Activated T-helper 1 cell treated with anti-CD3 and anti-CD28 coated beads, Interleukin-12 subunit alpha, Interleukin-12 subunit beta, Interleukin-2, Interleukin-4 antibody, amounts not matched to agents 30 ng/mL and 10 ng/mL and 1 ng/mL, durations not matched to agents 14 hours and 24 hours and 36 hours (primary cell): Measurements from ENCODE around the gene COL2A1. TPM values are rescaled to one million over a fixed set of nuclear protein-coding genes. Genes with fewer than 3 reads are reported as not detected.

ENCODE experiments used
- DNase-seq: peaks from one replicate; pipeline ENCODE4 v3.0.0; 2021; ENCODE audit warnings: low spot score
- H3K27ac Mint-ChIP-seq: one replicate; pipeline ENCODE4 v1.8.0; 2021; ENCODE audit warnings: mild to moderate bottlenecking, mixed read lengths
- H3K27me3 Mint-ChIP-seq: one replicate; pipeline ENCODE4 v1.8.0; 2022; ENCODE audit warnings: mild to moderate bottlenecking, moderate library complexity, mixed read lengths; ENCODE audit not compliant: insufficient read depth
- H3K36me3 Mint-ChIP-seq: one replicate; pipeline ENCODE4 v1.8.0; 2021; ENCODE audit warnings: low read depth, mixed read lengths
- H3K4me1 Mint-ChIP-seq: one replicate; pipeline ENCODE4 v1.8.0; 2021; ENCODE audit warnings: low read depth, mixed read lengths
- H3K4me3 Mint-ChIP-seq: one replicate; pipeline ENCODE4 v1.8.0; 2021; ENCODE audit warnings: mild to moderate bottlenecking, moderate library complexity, mixed read lengths
- H3K9me3 Mint-ChIP-seq: one replicate; pipeline ENCODE4 v1.8.0; 2021; ENCODE audit warnings: mixed read lengths
- intact Hi-C: fragments of 100-400 bp; cut with micrococcal nuclease; formaldehyde crosslinking; loops from one replicate; pipeline ENCODE4 v1.15.1; 2024
- total RNA-seq: library from RNA; stranded (reverse); gene quantifications from 2 replicates; pipeline ENCODE4 v1.2.3, GENCODE V29; 2022

The COL2A1 gene
- total RNA-seq, 1 donor from 2014 or later, result 0.08 TPM

DNA sequence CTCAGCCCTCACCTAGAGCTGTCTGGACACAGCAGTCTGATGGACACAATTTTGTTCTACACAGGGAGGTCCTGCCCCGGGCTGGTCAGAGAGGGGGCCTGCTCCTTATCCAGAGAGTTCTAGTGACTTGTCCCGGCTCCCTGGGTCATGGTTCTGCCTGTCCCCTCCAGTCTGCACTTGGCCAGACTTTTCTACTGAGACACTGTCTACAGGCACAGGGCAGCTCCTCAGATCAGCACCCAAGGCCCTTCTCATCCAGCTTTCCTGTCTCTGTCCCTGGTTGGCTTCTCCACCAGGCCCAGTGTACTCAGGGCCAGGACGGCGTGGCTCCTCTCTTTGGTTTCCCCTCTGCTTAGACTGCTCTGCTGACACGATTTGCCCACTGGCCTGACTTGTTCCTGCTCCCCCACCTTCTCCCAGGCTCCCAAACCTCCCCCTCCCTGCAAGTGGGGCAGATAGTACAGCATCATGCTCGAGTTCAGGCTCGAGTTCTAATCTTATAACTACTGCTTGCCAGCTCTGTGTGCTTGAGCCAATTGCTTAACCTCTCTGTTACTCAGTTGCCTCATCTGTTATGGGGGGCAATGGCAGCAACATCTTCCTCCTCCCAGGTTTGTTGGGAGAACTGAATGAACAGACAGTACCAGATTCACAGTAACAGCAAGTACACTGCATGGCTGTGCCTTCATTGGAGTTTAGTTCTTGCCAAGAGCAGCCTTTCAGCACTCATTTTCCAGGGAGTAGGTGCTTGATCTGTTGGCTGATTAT is 22.0 kb upstream of the COL2A1 start:
- H3K27ac Mint-ChIP-seq, result no peak overlapping the region
- H3K9me3 Mint-ChIP-seq, result no peaks in the 10 kb centered on the region
- H3K27me3 Mint-ChIP-seq, result peaks cover 21% of the 10 kb centered on the region
- H3K4me1 Mint-ChIP-seq, result no peaks in the 10 kb centered on the region
- no peak for DNase-seq
- no peak overlapping the region for H3K4me3 Mint-ChIP-seq
- intact Hi-C loops, result no loop called here
- H3K36me3 Mint-ChIP-seq, result no peaks in the 10 kb centered on the region

DNA sequence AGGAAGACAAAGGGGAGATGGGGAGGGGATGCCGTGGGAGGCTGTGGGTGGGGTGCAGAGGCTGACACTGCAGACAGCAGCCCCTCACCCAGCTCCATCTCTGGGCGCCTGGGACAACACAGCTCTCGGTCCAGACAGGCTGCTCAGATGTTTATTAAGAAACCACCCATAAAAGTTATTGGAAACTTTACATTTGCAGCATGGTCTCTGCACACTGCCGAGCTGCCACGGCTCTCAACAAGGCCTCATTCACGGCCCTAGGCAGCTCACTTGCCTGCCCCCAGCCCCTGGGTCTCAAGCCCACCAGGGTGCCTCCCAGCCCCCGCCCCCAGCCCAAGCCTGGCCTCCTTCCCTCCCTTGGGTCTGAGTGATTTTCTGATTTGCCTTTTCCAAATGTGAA is 21.0 kb upstream of the COL2A1 start:
- DNase-seq, result no peak
- Mint-ChIP-seq H3K4me1 (no peaks in the 10 kb centered on the region), H3K27ac (no peak overlapping the region), H3K4me3 (no peak overlapping the region), H3K36me3 (no peaks in the 10 kb centered on the region), H3K27me3 (peaks cover 23% of the 10 kb centered on the region), H3K9me3 (no peaks in the 10 kb centered on the region)
- intact Hi-C loops, result no loop called here

DNA sequence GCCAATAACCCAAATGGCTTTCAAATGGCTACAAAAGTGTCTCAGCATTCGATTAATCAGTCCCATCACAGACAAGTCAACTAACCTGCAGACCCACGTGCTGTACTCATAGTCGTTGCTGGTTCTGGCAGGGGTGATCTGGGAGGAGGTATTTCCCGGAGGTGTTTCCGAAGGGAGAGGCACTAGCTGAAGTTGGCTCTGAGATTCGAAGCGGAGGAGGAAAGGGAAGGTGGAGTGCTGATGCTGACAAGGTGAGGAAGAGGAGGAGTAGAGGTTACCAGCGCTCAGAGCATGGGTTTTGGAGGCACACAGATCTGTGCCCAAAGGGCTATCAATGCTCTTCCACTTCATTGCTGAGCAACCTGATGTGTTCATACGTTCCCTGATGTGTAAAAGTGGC is 20.5 kb upstream of the COL2A1 start:
- Mint-ChIP-seq H3K27me3 (peaks cover 20% of the 10 kb centered on the region), H3K4me3 (no peak overlapping the region), H3K27ac (no peak overlapping the region), H3K4me1 (no peaks in the 10 kb centered on the region), H3K9me3 (no peaks in the 10 kb centered on the region), H3K36me3 (no peaks in the 10 kb centered on the region)
- intact Hi-C loops, result no loop called here
- no peak for DNase-seq

DNA sequence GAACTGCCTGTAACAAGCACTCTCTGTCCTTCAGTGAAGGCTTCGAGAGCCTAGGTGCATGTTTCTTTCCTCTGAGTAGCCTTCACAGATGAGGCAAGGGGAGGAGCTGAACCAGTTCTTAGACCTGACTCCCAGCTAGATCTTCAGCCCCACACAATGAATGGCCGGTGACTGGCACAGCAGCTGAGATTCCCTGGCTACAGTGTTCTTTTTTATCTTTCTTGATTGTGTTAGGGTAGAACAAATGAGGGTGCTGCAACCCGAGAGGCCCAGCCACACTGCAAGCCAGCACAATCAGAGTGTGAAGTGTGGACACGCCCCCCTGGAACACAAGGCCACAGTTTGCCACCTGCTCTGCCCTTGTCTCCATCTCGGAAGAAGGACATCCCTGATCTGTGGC is 19.1 kb upstream of the COL2A1 start:
- no peaks in the 10 kb centered on the region for H3K9me3 Mint-ChIP-seq
- peaks cover 28% of the 10 kb centered on the region for H3K27me3 Mint-ChIP-seq
- H3K4me3 Mint-ChIP-seq, result no peak overlapping the region
- no peak overlapping the region for H3K27ac Mint-ChIP-seq
- H3K36me3 Mint-ChIP-seq, result no peaks in the 10 kb centered on the region
- intact Hi-C loops, result no loop called here
- no peaks in the 10 kb centered on the region for H3K4me1 Mint-ChIP-seq
- DNase-seq, result no peak

DNA sequence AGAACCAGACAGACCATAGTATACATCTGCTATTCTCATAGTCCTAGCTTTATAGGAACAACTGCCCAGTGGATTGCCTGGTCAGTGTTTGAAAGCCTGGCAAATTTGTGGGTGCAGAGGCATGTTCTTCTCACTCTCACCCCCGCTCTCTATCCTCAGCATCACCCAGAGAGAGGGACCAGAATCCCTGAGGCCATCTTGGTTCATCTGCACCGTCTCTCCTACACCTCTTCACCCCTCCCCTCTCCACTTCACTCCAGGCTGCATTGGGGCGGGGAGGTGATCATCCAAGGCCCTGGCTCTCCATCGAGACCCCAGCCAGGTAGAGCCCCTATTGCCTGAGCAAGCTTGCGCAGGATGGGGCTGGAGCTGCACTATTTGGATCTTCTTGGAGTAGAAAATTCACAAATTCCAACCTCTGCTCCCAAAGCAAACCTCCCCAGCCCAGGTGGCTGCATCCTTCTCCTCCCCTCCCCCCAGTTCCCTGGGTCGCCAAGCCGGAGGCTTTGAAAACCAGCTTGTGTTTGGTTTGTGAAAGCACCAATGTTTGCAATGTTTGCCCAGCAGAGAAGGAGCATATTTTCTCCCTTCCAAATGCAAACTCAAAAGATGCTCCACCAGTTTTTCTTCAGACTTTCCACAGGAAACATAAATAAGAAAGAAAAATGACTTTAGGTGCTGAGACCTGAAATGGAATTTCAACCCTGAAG is 18.6 kb upstream of the COL2A1 start:
- Mint-ChIP-seq H3K4me3 (no peak overlapping the region), H3K27me3 (peaks cover 30% of the 10 kb centered on the region), H3K4me1 (no peaks in the 10 kb centered on the region), H3K9me3 (no peaks in the 10 kb centered on the region), H3K36me3 (no peaks in the 10 kb centered on the region), H3K27ac (no peak overlapping the region)
- no peak for DNase-seq
- intact Hi-C loops, result no loop called here

DNA sequence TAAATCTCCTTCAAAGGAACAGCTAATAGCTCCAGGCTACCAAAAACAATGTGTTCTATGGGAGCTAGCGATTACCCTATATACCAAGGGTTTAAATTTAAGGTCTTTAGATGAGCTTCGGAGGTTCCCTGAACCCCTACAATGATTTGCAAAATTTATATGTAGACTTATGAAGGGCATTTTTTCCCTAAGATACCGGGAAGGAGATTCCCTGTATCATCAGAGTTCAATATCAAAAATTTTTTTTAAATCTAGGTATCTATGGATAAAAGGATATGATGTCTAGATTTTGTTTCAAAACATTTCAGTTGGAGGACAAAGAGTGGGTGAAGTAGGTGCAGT is 17.9 kb upstream of the COL2A1 start:
- DNase-seq, result no peak
- Mint-ChIP-seq H3K4me3 (no peak overlapping the region), H3K9me3 (no peaks in the 10 kb centered on the region), H3K27ac (no peak overlapping the region), H3K36me3 (no peaks in the 10 kb centered on the region), H3K4me1 (no peaks in the 10 kb centered on the region), H3K27me3 (peaks cover 30% of the 10 kb centered on the region)
- intact Hi-C loops, result no loop called here

DNA sequence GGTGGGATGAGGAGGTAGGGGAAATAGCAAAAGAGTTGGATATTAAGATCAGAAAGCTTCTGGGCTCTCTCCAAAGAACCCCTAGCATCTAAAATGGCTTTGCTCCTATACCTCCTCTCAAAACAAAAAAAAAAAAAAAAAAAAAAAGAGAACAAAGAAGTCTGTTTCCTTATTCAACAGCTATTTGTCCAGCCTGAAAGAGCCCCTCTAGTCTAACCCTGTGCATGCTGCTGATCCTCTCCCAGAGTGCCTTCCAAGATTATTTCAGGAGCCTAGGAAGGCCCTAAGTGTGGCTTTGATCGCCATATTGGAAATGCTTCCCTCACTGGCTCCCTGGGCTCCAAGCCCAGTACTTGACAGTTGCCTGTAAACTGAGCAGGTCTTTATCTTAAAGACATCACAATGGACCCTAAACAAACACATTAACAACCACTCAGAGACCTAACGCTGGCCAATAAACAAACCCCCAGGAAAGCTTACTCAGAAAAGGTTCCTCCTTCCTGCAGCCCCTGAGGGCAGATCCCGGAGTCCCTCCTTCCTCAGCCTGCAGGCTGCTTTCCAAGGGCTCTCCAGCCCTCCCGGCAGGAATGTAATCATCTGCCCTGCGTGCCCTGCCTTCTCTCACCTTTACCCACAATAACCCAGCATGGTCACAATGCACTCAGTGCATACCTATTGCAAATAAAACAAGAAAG is 17.4 kb upstream of the COL2A1 start:
- no peak for DNase-seq
- H3K27me3 Mint-ChIP-seq, result peaks cover 34% of the 10 kb centered on the region
- no peaks in the 10 kb centered on the region for H3K9me3 Mint-ChIP-seq
- no peak overlapping the region for H3K27ac Mint-ChIP-seq
- no peaks in the 10 kb centered on the region for H3K4me1 Mint-ChIP-seq
- no peaks in the 10 kb centered on the region for H3K36me3 Mint-ChIP-seq
- intact Hi-C loops, result no loop called here
- H3K4me3 Mint-ChIP-seq, result no peak overlapping the region

DNA sequence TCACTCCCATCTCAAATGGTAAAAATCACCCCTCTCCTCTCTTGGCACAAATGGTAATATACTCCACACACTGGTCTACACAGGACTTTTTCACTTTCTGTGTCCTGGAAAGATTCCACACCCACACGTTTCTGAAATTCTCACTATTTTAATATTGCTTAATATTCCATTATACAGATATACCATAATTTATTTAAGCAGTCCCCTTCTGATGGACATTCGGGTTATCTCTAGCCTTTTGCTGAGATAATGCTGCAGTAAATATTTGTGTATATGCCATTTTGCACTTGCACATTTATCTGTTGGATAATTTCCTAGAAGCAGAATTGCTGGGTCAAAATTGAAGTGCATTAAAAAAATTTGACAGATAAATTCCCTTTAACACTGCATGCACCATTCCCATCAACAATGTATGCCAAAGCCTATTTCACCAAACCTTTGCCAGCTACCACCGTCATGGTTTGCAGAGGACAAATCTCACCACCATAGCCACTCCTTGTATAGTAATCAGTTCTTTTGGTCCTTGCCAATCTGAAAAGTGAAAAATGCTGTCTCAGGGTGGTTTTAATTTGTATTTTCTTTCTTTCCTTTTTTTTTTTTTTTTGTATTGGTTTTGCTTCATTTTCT is 15.5 kb upstream of the COL2A1 start:
- Mint-ChIP-seq H3K4me1 (no peaks in the 10 kb centered on the region), H3K9me3 (no peaks in the 10 kb centered on the region), H3K36me3 (no peaks in the 10 kb centered on the region), H3K4me3 (no peak overlapping the region), H3K27ac (no peak overlapping the region), H3K27me3 (peaks cover 35% of the 10 kb centered on the region)
- no peak for DNase-seq
- intact Hi-C loops, result no loop called here

DNA sequence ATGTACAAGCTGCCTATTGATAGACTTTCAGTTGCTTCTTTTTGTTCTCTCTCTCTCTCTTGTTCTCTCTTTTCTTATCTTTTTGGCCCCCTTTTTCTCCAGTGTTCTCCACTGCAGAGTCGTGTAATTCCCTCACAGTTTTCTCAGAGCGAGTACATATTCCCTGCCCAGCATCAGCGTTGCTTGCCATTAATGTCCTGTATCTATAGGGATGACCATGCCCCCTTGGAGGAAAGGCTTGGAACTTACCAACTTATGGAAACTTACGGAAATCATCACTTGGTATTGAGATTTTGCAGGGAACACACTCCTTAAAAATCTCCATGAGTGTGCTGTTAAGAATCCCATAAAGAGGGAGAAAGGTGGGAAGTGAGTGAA is 14.3 kb upstream of the COL2A1 start:
- intact Hi-C loops, result no loop called here
- Mint-ChIP-seq H3K27ac (no peak overlapping the region), H3K4me1 (no peaks in the 10 kb centered on the region), H3K36me3 (no peaks in the 10 kb centered on the region), H3K27me3 (peaks cover 36% of the 10 kb centered on the region), H3K4me3 (no peak overlapping the region), H3K9me3 (no peaks in the 10 kb centered on the region)
- no peak for DNase-seq

DNA sequence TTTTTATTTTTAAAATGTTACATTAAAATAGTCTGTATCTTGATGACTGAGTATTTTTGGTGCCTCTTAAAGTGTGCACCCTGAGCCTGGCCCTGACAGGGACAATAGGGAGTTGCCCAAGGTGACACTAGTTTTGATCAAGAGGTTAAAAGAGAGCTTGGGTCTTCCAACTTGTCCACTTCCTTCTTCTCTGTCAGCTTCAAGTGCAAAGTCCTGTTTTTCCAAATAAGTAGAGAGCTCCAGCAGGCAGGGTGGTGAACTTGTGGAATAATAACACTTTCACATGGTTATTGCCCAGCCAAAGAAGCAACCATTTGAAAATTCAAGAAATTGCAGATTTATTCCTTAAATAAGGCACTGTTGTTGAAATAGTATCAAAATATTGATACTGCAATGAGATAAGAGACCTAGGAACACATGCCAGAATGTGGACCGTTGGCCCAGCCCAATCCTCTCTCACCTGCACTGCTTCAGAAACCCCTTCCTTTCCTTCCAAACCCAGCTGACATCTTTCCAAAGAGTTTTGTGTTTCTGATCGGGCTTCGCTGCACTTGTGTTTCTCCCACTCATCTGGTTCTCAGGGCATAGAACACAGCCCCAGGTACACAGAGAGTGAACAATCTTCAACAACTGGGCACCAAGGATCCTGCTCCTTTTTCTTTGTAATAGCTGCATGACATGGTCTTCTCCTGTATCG is 13.8 kb upstream of the COL2A1 start:
- no peak overlapping the region for H3K27ac Mint-ChIP-seq
- H3K36me3 Mint-ChIP-seq, result no peaks in the 10 kb centered on the region
- no peak overlapping the region for H3K4me3 Mint-ChIP-seq
- intact Hi-C loops, result no loop called here
- peaks cover 36% of the 10 kb centered on the region for H3K27me3 Mint-ChIP-seq
- no peaks in the 10 kb centered on the region for H3K9me3 Mint-ChIP-seq
- no peak for DNase-seq
- no peaks in the 10 kb centered on the region for H3K4me1 Mint-ChIP-seq

DNA sequence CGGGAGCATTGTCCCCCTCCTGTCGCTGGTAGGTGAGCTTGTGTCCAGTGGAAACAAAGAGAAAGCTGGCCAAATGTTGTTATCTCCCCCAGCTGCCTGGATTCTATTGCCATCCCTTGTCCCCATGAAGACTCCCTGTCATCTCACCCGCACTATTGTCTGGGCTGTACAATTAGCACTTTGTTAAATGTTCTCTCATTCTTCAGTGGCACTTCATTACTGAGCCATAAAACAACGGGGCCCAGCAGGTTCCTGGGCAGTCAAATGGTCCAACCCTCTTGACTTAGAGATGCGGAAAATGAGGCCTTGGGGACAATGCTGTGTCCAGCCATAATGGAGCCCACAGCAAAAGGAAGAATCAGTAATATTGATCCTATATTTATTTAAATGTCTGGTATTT is 13.2 kb upstream of the COL2A1 start:
- Mint-ChIP-seq H3K27me3 (peaks cover 39% of the 10 kb centered on the region), H3K4me1 (no peaks in the 10 kb centered on the region), H3K4me3 (no peak overlapping the region), H3K27ac (no peak overlapping the region), H3K36me3 (no peaks in the 10 kb centered on the region), H3K9me3 (no peaks in the 10 kb centered on the region)
- DNase-seq, result no peak
- intact Hi-C loops, result no loop called here

DNA sequence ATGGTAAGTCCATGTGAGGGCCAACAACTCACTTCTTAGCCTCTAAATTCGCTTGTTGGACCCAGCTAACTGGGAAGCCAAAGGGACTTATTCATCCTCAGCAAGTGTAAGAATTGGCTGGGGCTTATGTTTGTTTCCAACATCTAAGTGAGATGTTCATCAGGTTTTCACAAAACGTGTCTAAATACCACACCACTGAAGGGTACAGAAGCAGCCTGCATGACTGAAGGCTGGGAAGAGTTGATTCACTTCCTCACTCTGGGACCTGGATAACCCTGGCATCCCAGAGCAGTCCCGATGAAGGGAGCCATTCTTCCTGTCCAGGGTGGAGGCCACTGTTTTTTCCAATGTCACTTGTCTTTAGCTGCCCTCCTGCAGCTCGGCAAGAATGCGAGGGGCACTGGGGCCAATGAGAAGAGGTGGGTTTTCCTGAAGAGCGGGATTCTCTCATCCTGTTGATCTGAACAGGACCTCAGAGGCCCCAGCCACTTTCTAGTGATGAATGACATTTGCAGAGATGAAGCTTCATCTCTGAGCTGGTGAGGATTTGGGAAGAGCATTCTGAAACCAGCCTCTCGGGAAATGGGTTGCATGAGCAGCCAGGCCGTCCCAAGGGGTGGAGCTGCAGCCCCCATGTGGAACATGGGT is 12.2 kb upstream of the COL2A1 start:
- H3K4me1 Mint-ChIP-seq, result no peaks in the 10 kb centered on the region
- no peaks in the 10 kb centered on the region for H3K9me3 Mint-ChIP-seq
- H3K27me3 Mint-ChIP-seq, result peaks cover 39% of the 10 kb centered on the region

More for the DNA sequence above, 12.2 kb upstream of the COL2A1 start:
- no peak for DNase-seq
- Mint-ChIP-seq H3K4me3 (no peak overlapping the region), H3K36me3 (no peaks in the 10 kb centered on the region), H3K27ac (no peak overlapping the region)
- intact Hi-C loops, result no loop called here
